Esophagus muscularis mucosa (tissue), 3 donors: ENCODE results near the gene TWF2.

Experiments
- POLR2AphosphoS5 ChIP-seq, 2 donors: sonication (generic); formaldehyde crosslinking; IDR thresholded peaks; one replicate each; pipeline ENCODE4 v1.6.1; 2017; ENCODE audit warnings: antibody characterized with exemption in 2 of 2
- TF ChIP-seq, protein P1 (sequence below), 3 experiments: fragments of 200-600 bp in 2 of 3; fragments of 450-650 bp in 1 of 3; sonication (generic) in 2 of 3; IDR thresholded peaks; one replicate each; pipeline ENCODE4 v1.5.1; 2017 to 2019; ENCODE audit warnings: antibody characterized with exemption in 3 of 3, mild to moderate bottlenecking in 2 of 3, moderate library complexity in 1 of 3

DNA sequence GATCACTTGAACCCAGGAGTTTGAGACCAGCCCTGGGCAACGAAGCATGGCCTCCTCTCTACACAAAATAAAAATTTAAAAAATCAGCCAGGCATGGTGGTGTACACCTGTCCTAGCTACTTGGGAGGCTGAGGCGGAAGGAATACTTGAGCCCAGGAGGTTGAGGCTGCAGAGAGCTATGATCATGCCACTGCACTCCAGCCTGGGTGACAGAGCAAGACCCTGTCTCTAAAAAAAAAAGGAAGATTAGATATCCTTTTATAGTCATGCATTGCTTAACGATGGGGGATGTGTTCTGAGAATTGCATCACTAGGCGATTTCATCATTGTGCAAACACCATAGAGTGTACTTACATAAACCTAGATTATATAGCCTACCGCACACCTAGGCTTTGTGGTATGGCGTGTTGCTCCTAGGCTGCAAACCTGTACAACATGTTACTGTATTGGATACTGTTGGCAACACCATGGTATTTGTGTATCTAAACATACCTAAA is 28.4 kb downstream of the TWF2 start:
- peak in 1 of 2 donors; percentile 9 for TF ChIP-seq POLR2AphosphoS5 (IDR thresholded peaks at IDR 0.05)
- TF ChIP-seq, protein P1, sequence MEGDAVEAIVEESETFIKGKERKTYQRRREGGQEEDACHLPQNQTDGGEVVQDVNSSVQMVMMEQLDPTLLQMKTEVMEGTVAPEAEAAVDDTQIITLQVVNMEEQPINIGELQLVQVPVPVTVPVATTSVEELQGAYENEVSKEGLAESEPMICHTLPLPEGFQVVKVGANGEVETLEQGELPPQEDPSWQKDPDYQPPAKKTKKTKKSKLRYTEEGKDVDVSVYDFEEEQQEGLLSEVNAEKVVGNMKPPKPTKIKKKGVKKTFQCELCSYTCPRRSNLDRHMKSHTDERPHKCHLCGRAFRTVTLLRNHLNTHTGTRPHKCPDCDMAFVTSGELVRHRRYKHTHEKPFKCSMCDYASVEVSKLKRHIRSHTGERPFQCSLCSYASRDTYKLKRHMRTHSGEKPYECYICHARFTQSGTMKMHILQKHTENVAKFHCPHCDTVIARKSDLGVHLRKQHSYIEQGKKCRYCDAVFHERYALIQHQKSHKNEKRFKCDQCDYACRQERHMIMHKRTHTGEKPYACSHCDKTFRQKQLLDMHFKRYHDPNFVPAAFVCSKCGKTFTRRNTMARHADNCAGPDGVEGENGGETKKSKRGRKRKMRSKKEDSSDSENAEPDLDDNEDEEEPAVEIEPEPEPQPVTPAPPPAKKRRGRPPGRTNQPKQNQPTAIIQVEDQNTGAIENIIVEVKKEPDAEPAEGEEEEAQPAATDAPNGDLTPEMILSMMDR (IDR thresholded peaks at IDR 0.05) = no peak
